Nephron (organoid): ENCODE measurements around the gene NAGPA.

Experiments
- H3K27ac Mint-ChIP-seq, 3 experiments: 2 replicates each; pipeline ENCODE4 v1.8.0; 2020; ENCODE audit warnings: mixed read lengths in 3 of 3, mild to moderate bottlenecking in 2 of 3, moderate library complexity in 1 of 3
- H3K27me3 Mint-ChIP-seq: 2 replicates; pipeline ENCODE4 v1.8.0; 2021; ENCODE audit warnings: low read depth, mild to moderate bottlenecking, moderate library complexity, mixed read lengths
- H3K36me3 Mint-ChIP-seq: 2 replicates; pipeline ENCODE4 v1.8.0; 2020; ENCODE audit warnings: low read depth, mixed read lengths
- H3K4me1 Mint-ChIP-seq: 2 replicates; pipeline ENCODE4 v1.8.0; 2020; ENCODE audit warnings: mixed read lengths
- H3K4me3 Mint-ChIP-seq, 3 experiments: 2 replicates each; pipeline ENCODE4 v1.8.0; 2020; ENCODE audit warnings: mild to moderate bottlenecking in 3 of 3, mixed read lengths in 3 of 3, moderate library complexity in 2 of 3
- H3K9me3 Mint-ChIP-seq: 2 replicates; pipeline ENCODE4 v1.8.0; 2020; ENCODE audit warnings: mixed read lengths
- TF ChIP-seq, protein P1 (sequence below), 3 experiments: fragments of 200-600 bp; sonication (generic); IDR thresholded peaks; one replicate each; pipeline ENCODE4 v1.5.0; 2021; ENCODE audit warnings: antibody characterized with exemption in 3 of 3; ENCODE audit not compliant: unreplicated experiment in 3 of 3

NAGPA gene

DNA sequence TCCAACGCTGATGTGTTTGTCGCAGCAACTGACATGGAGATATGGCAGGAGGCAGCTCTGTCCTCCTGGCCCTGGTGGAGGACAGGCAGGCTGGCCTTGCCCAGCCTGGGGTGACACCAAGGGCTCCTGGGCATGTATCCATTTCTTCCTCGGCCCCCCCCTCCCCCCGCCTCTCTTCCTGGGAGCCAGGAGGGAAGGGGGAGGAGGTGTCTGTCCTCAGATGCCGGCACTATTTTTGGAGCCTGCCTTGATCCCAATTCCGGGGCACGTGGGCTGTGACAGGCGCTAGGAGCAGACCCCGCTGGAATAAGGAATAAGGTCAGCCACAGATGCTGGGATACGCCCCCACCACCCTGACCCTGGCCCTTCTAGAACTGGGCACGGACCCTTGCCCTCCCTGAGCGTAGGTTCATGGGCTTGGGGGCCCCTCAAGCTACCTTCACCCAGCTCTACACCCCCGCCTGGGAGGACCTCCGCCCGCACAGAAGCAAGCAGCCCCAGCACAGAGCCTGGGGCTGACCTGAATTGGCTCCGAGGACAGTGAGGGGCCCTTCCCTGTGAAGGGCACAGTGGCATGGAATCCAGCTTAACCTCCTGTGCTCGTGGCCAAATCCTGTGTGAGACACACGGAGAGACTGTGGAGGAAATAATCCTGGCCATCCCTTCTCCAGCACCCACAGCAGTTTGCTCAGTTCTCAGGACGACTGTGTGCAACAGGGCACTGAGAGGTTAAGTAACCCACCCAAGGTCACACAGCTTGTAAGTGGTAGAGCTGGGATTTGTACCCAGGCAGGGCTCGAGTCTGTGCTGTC lies 51.5 kb downstream of the NAGPA start:
- H3K27me3 Mint-ChIP-seq: peaks cover 31% of the 10 kb centered on the region
- H3K9me3 Mint-ChIP-seq: peaks cover 2% of the 10 kb centered on the region
- no peaks in the 10 kb centered on the region for H3K4me1 Mint-ChIP-seq
- no peaks in the 10 kb centered on the region for H3K36me3 Mint-ChIP-seq
- no peak overlapping the region for H3K27ac Mint-ChIP-seq
- TF ChIP-seq, protein P1, sequence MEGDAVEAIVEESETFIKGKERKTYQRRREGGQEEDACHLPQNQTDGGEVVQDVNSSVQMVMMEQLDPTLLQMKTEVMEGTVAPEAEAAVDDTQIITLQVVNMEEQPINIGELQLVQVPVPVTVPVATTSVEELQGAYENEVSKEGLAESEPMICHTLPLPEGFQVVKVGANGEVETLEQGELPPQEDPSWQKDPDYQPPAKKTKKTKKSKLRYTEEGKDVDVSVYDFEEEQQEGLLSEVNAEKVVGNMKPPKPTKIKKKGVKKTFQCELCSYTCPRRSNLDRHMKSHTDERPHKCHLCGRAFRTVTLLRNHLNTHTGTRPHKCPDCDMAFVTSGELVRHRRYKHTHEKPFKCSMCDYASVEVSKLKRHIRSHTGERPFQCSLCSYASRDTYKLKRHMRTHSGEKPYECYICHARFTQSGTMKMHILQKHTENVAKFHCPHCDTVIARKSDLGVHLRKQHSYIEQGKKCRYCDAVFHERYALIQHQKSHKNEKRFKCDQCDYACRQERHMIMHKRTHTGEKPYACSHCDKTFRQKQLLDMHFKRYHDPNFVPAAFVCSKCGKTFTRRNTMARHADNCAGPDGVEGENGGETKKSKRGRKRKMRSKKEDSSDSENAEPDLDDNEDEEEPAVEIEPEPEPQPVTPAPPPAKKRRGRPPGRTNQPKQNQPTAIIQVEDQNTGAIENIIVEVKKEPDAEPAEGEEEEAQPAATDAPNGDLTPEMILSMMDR (IDR thresholded peaks at IDR 0.05; ENCODE audit: unreplicated experiment in 3 of 3): no peak
- H3K4me3 Mint-ChIP-seq: no peak overlapping the region

- H3K4me1 Mint-ChIP-seq: no peaks in the 10 kb centered on the region
- peaks cover 26% of the 10 kb centered on the region for H3K27me3 Mint-ChIP-seq
- no peak overlapping the region for H3K27ac Mint-ChIP-seq
- H3K36me3 Mint-ChIP-seq: no peaks in the 10 kb centered on the region
- H3K9me3 Mint-ChIP-seq: peaks cover 2% of the 10 kb centered on the region
- TF ChIP-seq, protein P1 (IDR thresholded peaks at IDR 0.05; ENCODE audit: unreplicated experiment in 3 of 3): no peak
- H3K4me3 Mint-ChIP-seq: no peak overlapping the region
Observed at GRCh38 chr16:4981473-4981872, 52.3 kb downstream of the NAGPA start.

- peaks cover 1% of the 10 kb centered on the region for H3K9me3 Mint-ChIP-seq
- no peaks in the 10 kb centered on the region for H3K4me1 Mint-ChIP-seq
- no peak overlapping the region for H3K4me3 Mint-ChIP-seq
- no peak overlapping the region for H3K27ac Mint-ChIP-seq
- peaks cover 19% of the 10 kb centered on the region for H3K27me3 Mint-ChIP-seq
- no peaks in the 10 kb centered on the region for H3K36me3 Mint-ChIP-seq
- TF ChIP-seq, protein P1 (IDR thresholded peaks at IDR 0.05; ENCODE audit: unreplicated experiment in 3 of 3): no peak
Observed at GRCh38 chr16:4980691-4981090, 53.0 kb downstream of the NAGPA start.

DNA sequence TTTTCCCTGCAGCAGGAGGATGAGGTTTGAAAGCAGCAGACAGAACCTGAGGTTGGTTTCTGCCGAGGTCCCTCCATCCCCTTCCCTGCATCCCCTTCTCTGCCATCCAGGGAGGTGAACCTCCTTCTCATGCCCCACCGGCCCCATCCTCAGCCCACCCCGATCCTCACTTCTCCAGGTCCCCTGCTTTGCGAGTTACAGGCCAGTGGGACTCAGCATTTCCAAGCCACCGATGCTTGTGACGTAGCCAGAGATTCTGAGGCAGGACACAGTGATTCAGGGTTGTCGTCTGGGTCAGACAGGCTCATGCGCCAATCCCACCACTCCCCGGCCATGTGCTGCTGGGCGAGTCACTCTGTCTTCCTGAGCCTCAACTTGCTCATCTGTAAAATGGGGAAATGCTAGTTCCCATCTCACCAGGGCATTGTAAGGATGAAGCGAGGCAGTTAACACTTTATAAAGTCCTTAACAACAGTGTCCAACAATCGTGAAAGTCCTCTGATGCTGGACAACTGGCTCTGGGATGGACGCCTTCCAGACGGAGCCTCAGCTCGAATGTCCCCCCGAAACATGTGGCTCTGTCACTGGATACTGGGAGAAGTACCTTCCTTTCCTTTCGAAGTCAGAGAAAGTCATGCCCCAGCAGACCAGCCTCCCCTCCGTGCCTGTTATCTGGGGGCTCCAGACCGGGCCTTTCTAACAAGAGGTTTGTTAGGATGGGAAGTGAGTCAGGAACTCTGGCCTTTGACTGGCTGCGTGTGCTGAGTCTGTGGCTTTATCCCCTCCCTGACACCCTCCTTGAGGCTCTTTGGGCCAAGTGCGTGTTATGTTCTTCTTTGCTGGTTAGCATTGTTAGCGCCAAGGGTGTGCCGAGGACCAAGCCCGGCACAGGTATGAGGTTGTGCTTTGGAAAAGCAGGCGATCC lies 53.7 kb downstream of the NAGPA start:
- H3K27ac Mint-ChIP-seq: no peak overlapping the region
- no peak overlapping the region for H3K4me3 Mint-ChIP-seq
- no peaks in the 10 kb centered on the region for H3K36me3 Mint-ChIP-seq
- TF ChIP-seq, protein P1 (IDR thresholded peaks at IDR 0.05; ENCODE audit: unreplicated experiment in 3 of 3): no peak
- H3K9me3 Mint-ChIP-seq: peaks cover 4% of the 10 kb centered on the region
- peaks cover 15% of the 10 kb centered on the region for H3K27me3 Mint-ChIP-seq
- no peaks in the 10 kb centered on the region for H3K4me1 Mint-ChIP-seq

- Mint-ChIP-seq H3K9me3 (peaks cover 4% of the 10 kb centered on the region), H3K4me1 (no peaks in the 10 kb centered on the region), H3K27me3 (peaks cover 7% of the 10 kb centered on the region), H3K4me3 (no peak overlapping the region), H3K27ac (no peak overlapping the region), H3K36me3 (no peaks in the 10 kb centered on the region)
- TF ChIP-seq, protein P1 (IDR thresholded peaks at IDR 0.05; ENCODE audit: unreplicated experiment in 3 of 3): no peak
Observed at GRCh38 chr16:4979164-4979563, 54.6 kb downstream of the NAGPA start.
